SHP77 (cell line): ENCODE results near the gene ZIK1.

Source experiments
- DNase-seq, 2 experiments: peaks; one replicate each; lab custom pipeline; 2025; lab: John Stamatoyannopoulos, UW

The ZIK1 gene

GRCh38 chr19:57611113-57611512 lies 27.2 kb downstream of the ZIK1 start:
- no peak for DNase-seq

GRCh38 chr19:57613941-57614743 lies 30.2 kb downstream of the ZIK1 start, which contains the start of gene ZNF134:
Gene ZNF134 (plus strand): TSS chr19:57614242. CDS start chr19:57619469, 5,227 bp downstream.
- DNase-seq, result peak; percentile 88 to 91

DNA sequence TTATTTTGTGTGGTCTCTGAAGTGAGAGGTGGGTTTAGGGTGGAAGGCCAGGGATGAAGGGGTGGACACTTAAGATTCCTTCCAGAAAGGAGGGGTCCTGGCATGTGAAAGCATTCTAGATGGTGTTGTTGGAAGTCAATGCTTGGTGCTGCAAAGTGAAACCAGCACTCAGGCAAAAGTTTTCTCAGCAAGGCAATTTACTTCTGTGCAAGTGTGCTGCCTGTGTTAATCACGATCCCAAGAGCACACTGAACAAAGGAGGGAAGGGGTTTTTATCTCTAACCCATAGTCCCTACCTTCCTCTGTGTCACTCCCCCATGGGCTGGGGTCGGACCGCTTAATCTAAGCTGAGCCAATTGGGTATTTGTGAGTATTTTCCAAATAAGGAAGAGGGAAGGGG lies 31.4 kb downstream of the ZIK1 start:
- no peak for DNase-seq

DNA sequence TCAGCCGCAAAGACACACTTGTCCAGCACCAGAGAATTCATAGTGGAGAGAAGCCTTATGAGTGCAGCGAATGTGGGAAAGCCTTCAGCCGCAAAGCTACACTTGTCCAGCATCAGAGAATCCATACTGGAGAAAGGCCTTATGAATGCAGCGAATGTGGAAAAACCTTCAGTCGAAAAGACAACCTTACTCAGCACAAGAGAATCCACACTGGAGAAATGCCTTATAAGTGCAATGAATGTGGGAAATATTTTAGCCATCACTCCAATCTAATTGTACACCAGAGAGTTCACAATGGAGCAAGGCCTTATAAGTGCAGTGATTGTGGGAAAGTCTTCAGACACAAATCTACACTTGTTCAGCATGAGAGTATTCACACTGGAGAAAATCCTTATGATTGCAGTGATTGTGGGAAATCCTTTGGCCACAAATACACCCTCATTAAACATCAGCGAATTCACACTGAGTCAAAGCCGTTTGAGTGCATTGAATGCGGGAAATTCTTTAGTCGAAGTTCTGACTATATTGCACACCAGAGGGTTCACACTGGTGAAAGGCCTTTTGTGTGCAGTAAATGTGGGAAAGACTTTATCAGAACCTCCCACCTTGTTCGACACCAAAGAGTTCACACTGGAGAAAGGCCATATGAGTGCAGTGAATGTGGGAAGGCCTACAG lies 36.9 kb downstream of the ZIK1 start:
- no peak for DNase-seq

DNA sequence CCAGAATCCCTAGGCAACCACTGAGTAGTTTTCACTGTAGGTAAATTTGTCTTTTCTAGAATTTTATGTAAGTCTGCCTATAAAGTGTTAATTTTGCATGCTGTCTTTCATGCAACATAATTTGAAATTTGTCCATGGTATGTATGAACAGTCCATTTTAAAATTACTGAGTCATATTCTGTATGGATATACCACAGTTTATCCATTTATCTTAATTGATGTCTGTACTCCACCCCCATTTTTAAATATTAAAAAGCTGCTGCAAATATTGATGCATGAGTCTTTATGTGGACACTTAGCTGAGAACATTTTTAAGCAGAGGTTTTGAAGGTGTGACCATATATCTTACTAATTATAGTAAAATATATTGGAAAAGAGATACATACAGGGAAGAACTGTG lies 39.1 kb downstream of the ZIK1 start:
- no peak for DNase-seq

DNA sequence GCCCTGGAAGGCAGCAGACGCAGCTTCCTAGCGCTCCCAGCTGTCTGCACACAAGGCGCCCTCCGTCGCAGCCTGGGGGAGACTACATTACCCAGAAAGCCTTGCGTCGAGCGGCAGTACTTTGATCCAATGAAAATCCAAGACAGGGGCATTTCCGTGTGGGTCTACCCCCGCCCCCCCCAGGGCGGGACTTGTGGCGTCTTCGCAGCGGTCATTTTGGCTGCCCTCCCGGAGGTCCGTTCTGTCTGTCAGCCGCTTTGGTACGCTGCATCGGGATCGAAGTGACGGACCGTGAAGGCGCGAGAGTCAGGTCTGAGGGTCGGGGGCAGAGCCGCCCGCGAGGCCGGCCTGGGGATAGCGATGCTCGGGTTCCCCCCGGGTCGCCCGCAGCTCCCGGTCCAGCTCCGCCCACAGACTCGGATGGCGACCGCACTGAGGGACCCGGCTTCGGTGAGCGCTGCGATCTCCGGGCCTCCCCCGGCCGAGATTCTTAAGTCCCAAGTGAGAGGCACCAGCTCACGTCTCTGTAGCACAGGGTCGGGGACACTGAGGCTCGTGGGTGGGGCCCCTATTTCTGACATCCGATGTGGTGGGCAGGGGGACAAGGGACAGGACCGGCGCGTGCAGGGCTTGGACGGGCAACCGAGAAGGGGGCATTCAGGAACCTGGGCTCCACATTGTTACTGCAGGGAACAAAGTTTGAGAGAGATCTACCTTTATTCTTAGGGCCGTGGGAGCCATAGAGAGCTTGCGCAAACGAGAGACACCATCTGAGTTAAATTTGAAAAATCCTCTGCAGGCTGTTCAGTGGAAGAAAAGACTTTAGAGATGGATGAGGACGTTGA lies 49.3 kb downstream of the ZIK1 start, which contains the start of gene ZNF211:
ZNF211 (plus strand) TSS at position 182 of the 845 bp plus-strand sequence; CDS start at position 361, 179 bp downstream.
- peak; percentile 88 to 90 for DNase-seq

GRCh38 chr19:57633832-57634131 lies 49.8 kb downstream of the ZIK1 start:
- DNase-seq, result no peak

GRCh38 chr19:57637379-57637778 lies 53.4 kb downstream of the ZIK1 start:
- DNase-seq, result no peak

DNA sequence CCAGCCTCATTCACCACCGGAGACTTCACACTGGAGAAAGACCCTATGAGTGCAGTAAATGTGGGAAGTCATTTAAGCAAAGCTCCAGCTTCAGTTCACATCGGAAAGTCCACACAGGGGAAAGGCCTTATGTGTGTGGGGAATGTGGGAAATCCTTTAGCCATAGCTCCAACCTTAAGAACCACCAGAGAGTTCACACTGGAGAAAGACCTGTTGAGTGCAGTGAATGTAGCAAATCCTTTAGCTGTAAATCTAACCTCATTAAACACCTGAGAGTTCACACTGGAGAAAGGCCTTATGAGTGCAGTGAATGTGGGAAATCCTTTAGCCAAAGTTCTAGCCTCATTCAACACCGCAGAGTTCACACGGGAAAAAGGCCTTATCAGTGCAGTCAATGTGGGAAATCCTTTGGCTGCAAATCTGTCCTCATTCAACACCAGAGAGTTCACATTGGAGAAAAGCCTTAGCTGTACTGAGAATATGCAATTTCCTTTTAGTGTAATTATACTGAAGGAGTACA lies 57.8 kb downstream of the ZIK1 start:
- DNase-seq, result no peak

DNA sequence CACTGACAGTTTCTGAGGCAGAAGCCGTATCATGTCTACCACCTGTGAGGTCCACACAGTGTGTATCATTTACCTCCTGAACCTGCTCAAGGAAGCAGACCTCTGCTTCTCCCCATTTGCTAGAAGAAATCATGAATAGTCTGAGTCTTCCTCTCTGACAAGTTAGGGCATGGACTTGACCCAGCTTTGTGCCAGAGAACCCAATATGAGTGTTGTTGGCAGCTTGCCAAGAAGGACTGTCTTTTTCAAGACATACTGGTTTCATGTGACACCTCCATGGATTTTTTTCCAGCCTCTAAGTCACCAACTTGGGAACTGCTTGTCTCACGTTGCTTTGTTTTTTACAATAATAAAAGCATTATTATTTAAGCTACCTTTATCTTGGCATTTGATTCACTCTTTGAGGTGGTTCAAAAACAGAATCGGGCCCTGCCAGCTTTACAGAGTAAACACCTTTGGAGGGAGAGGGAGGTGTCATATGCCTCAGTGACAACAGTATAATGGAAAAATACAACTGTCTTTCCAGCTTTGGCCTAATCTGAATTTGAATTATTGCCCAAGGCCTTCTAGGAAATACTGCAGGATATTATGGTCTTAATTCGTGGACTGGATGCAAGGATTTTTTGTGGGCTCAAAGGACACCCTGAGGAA lies 58.6 kb downstream of the ZIK1 start:
- DNase-seq, result no peak
